HG03066 (cell line): ENCODE measurements around the gene UBASH3A.
A peak's percentile ranks its signal among the peaks of the same experiment; 100 is the strongest.
"Not testable (repeated sequence)": the region's sequence is repeated elsewhere in the genome, so short reads cannot be mapped to it uniquely, and the experiment has no call there.

Experiments
- ATAC-seq: cut with Tn5 transposase; IDR thresholded peaks from one replicate; pipeline ENCODE4 v1.9.1; 2021; ENCODE audit warnings: low read depth; ENCODE audit not compliant: unreplicated experiment

UBASH3A gene

GRCh38 chr21:42406866-42407265, 3.2 kb downstream of the UBASH3A start:
- no peak for ATAC-seq

- no peak for ATAC-seq
Observed at GRCh38 chr21:42407476-42407875, 3.8 kb downstream of the UBASH3A start.

- ATAC-seq = not testable (repeated sequence)
Observed at GRCh38 chr21:42408718-42409117, 5.0 kb downstream of the UBASH3A start.

GRCh38 chr21:42409366-42409765, 5.7 kb downstream of the UBASH3A start:
- ATAC-seq = no peak

GRCh38 chr21:42411197-42411869, 7.6 kb downstream of the UBASH3A start:
- ATAC-seq = no peak

- no peak for ATAC-seq
Observed at GRCh38 chr21:42411891-42412635, 8.4 kb downstream of the UBASH3A start.

GRCh38 chr21:42412636-42412933, 8.9 kb downstream of the UBASH3A start:
- no peak for ATAC-seq

GRCh38 chr21:42413093-42413492, 9.4 kb downstream of the UBASH3A start:
- no peak for ATAC-seq

- no peak for ATAC-seq
Observed at GRCh38 chr21:42413500-42413899, 9.8 kb downstream of the UBASH3A start.

- ATAC-seq = no peak
Observed at GRCh38 chr21:42414066-42414465, 10.4 kb downstream of the UBASH3A start.

- no peak for ATAC-seq
Observed at GRCh38 chr21:42414553-42414927, 10.8 kb downstream of the UBASH3A start.

- ATAC-seq = peak; percentile 64
Observed at GRCh38 chr21:42414928-42415769, 11.4 kb downstream of the UBASH3A start.

- no peak for ATAC-seq
Observed at GRCh38 chr21:42417533-42417932, 13.8 kb downstream of the UBASH3A start.

GRCh38 chr21:42418886-42419285, 15.2 kb downstream of the UBASH3A start:
- no peak for ATAC-seq

GRCh38 chr21:42419845-42420244, 16.1 kb downstream of the UBASH3A start:
- ATAC-seq = no peak

- no peak for ATAC-seq
Observed at GRCh38 chr21:42421018-42421793, 17.5 kb downstream of the UBASH3A start.

- no peak for ATAC-seq
Observed at GRCh38 chr21:42423197-42423675, 19.5 kb downstream of the UBASH3A start.

- ATAC-seq = no peak
Observed at GRCh38 chr21:42423685-42424084, 20.0 kb downstream of the UBASH3A start.

- ATAC-seq = no peak
Observed at GRCh38 chr21:42424914-42425541, 21.3 kb downstream of the UBASH3A start.

- no peak for ATAC-seq
Observed at GRCh38 chr21:42425591-42425990, 21.9 kb downstream of the UBASH3A start.
